GM13977 (cell line): ENCODE data around the gene SPATS2.

ENCODE experiments used
- DNase-seq: peaks from one replicate; pipeline ENCODE4 v3.0.0; 2012; ENCODE audit warnings: low spot score
- in situ Hi-C: fragments of 300-500 bp; cut with MboI; formaldehyde crosslinking; loops from one replicate; pipeline ENCODE4 v1.12.0; 2022; ENCODE audit warnings: low sequenced_read_pairs, low pct_unique_long_range_greater_than_20kb, mixed read lengths, inconsistent platforms; ENCODE audit not compliant: unreplicated experiment
- TF ChIP-seq, protein P1 (sequence below): IDR thresholded peaks from 2 replicates; pipeline ENCODE4 v1.5.1; 2012; ENCODE audit warnings: mild to moderate bottlenecking, control low read depth; ENCODE audit not compliant: insufficient read depth; ENCODE audit errors: extremely low read depth, missing control alignments

SPATS2 gene

GRCh38 chr12:49345051-49345824 is 22.0 kb upstream of the SPATS2 start:
- TF ChIP-seq, protein P1, sequence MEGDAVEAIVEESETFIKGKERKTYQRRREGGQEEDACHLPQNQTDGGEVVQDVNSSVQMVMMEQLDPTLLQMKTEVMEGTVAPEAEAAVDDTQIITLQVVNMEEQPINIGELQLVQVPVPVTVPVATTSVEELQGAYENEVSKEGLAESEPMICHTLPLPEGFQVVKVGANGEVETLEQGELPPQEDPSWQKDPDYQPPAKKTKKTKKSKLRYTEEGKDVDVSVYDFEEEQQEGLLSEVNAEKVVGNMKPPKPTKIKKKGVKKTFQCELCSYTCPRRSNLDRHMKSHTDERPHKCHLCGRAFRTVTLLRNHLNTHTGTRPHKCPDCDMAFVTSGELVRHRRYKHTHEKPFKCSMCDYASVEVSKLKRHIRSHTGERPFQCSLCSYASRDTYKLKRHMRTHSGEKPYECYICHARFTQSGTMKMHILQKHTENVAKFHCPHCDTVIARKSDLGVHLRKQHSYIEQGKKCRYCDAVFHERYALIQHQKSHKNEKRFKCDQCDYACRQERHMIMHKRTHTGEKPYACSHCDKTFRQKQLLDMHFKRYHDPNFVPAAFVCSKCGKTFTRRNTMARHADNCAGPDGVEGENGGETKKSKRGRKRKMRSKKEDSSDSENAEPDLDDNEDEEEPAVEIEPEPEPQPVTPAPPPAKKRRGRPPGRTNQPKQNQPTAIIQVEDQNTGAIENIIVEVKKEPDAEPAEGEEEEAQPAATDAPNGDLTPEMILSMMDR, result no peak

DNA sequence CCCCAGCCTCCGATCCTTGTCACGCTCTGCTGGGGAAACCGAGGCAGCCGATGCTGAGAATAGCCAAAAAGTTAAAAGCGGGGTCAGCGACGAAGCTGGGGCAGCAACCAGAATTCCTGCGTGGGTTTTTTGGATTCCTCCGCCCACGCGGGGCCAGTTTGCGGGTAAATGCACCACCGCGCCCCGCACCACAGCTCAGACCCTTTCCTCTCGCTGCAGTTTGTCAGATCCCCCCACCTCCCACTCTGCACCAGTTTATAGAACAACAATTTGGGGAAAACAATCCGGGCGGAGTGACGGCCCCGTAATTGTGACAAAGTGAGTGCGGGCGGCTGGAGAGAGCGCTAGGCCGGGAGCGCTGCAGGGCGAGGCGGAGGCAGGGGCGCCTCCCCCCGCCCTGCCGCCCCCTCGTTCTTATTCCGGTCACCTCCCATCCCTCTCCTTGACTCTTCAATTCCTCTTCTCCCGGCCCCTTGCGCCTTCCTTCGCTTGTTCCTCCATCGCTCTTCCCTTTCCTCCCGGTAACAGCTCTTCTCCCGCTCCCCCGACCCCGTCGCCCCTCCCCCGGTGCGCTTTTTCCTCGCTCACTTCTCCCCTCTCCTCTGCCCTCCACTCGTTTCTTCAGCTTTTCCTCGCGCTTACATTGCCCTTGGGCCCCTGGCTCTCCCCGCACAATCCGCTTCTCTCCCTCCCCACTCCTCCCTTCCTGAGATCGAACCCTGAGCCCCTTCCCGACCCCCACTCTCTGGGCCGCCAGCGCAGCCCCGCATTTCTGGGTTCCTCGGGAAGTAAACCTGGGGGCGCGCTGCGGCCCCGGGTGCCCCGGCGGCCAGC is 21.2 kb upstream of the SPATS2 start:
- in situ Hi-C loops, result no loop called here
- TF ChIP-seq, protein P1, result no peak
- no peak for DNase-seq

More at GRCh38 chr12:49345051-49345824, 22.0 kb upstream of the SPATS2 start:
- DNase-seq, result peak; percentile 81
- in situ Hi-C loops, result no loop called here

DNA sequence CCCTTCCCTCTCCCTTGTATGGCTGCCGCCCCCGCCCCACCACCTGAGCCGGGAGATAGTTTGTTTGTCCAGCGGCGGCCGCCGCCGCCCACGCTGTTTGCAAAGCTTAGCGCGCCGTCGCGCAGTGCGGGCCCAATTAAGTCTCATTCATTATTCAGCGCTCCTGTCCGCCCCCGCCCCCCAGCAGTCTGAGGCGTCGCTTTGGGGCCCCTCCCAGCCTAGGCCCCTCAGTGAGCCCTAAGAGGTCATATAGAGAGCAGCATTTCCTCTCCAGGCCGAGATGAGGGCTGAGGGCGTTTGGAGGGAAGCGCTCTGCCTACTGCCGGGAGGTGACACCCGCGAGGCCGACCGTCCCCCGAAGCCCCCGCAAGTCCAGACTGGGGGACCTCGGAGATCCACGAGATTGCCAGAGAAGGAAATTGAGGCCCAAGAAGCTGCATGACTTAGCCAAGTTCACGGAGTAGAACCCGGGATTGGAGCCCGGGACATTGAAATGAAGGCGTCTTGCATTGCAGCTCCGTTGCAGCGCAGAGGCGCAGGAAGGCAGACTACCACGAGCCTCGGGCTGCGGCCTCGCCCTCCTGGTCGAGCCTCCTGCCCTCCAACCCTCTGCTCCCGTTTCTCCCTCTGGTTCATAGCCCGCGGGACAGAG is 20.5 kb upstream of the SPATS2 start, which contains the start of gene DNAJC22:
Gene DNAJC22 (plus strand): TSS at position 230 of the 652 bp plus-strand sequence. CDS start 1,985 bp downstream, outside the sequence.
- peak; percentile 74 for DNase-seq
- in situ Hi-C loops, result no loop called here
- TF ChIP-seq, protein P1, result no peak

GRCh38 chr12:49347311-49348193 is 19.7 kb upstream of the SPATS2 start:
- peak; percentile 93 for DNase-seq
- in situ Hi-C loops, result no loop called here
- TF ChIP-seq, protein P1, result peak; percentile 97

DNA sequence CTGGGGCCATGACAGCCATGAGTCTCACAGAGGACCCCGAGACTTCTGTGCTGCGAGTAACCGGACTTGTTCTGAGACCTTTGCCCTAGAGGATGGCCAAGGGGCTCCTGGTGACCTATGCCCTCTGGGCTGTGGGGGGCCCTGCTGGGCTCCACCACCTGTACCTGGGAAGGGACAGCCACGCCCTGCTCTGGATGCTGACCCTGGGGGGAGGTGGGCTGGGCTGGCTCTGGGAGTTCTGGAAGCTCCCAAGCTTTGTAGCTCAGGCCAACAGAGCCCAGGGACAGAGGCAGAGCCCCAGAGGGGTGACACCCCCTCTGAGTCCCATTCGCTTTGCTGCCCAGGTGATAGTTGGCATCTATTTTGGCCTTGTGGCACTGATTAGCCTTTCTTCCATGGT is 18.5 kb upstream of the SPATS2 start:
- no peak for DNase-seq
- TF ChIP-seq, protein P1, result no peak
- in situ Hi-C loops, result no loop called here
